NCI-H82 treated with DMSO at 0.1 percent for 48 hours (cell line): Measurements from ENCODE around the gene CASTOR1.

ENCODE experiments used
- DNase-seq: peaks from one replicate; lab custom pipeline; 2025; ENCODE audit not compliant: unreplicated experiment; lab: John Stamatoyannopoulos, UW

Gene CASTOR1

GRCh38 chr22:30247561-30247960 lies 41.7 kb downstream of the CASTOR1 start:
- no peak for DNase-seq

- DNase-seq = no peak
These were observed 42.4 kb downstream of the CASTOR1 start for GRCh38 chr22:30246814-30247376.

- no peak for DNase-seq
These were observed 43.1 kb downstream of the CASTOR1 start, which contains the start of gene LIF for GRCh38 chr22:30245985-30246813. Gene LIF (minus strand): TSS chr22:30246759. CDS start chr22:30246695, 64 bp downstream.

GRCh38 chr22:30245181-30245984 lies 43.9 kb downstream of the CASTOR1 start:
- DNase-seq = no peak

- no peak for DNase-seq
These were observed 44.7 kb downstream of the CASTOR1 start for GRCh38 chr22:30244641-30245040.

GRCh38 chr22:30244066-30244465 lies 45.2 kb downstream of the CASTOR1 start:
- no peak for DNase-seq

GRCh38 chr22:30243661-30244060 lies 45.6 kb downstream of the CASTOR1 start:
- DNase-seq = no peak

GRCh38 chr22:30241576-30242371 lies 47.5 kb downstream of the CASTOR1 start:
- DNase-seq = no peak

- DNase-seq = no peak
These were observed 48.5 kb downstream of the CASTOR1 start for GRCh38 chr22:30240541-30241417.

- DNase-seq = no peak
These were observed 49.6 kb downstream of the CASTOR1 start for GRCh38 chr22:30239488-30240405.

- DNase-seq = no peak
These were observed 50.4 kb downstream of the CASTOR1 start for GRCh38 chr22:30238661-30239487.

- no peak for DNase-seq
These were observed 51.2 kb downstream of the CASTOR1 start for GRCh38 chr22:30238136-30238535.

GRCh38 chr22:30236875-30237274 lies 52.4 kb downstream of the CASTOR1 start:
- DNase-seq = no peak

- DNase-seq = no peak
These were observed 53.6 kb downstream of the CASTOR1 start for GRCh38 chr22:30235687-30236170.
